ENCODE measurements around the gene FHOD3.

FHOD3 gene

DNA sequence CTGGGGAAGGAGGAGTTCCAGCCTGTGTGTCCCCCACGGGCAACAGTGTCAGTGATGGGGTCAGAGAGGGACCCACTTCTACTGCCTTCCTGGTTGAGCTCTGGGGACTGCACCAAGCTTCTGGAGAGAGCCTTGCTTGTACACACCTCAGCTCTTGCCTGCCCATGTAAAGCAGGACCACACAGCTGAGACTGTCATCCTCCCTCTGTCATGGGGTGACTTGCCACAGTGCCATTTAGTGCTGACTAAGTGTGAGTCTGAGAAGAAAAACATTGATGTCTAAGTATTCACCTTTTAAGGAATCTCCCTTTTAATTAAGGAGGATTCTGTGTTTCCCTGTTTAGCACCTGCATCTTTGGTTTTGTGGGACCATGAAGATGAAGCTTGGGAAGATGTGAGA lies 159.1 kb downstream of the FHOD3 start:
- ChIA-PET POLR2A (no interaction called here), CTCF (interaction anchor here (1.0 to 1.1 kb wide), 2 partner anchors 9 kb away, joined by 3 to 5 read pairs; no protein-coding TSS in a partner anchor)
- no peaks in the 10 kb centered on the region for H3K4me1 ChIP-seq (ENCODE audit: control insufficient read depth, insufficient read depth, low read length)
- H3K36me3 ChIP-seq (ENCODE audit: control insufficient read depth in 2 of 2, insufficient read depth in 1 of 2, low read length in 2 of 2), result no peaks in the 10 kb centered on the region
- no peak for TF ChIP-seq ZNF658 (tag by site-specific recombination; IDR thresholded peaks at IDR 0.05)
- no peak for TF ChIP-seq ZNF175 (tag by site-specific recombination; IDR thresholded peaks at IDR 0.05)
- TF ChIP-seq ZNF341 (tag by site-specific recombination; IDR thresholded peaks at IDR 0.05; ENCODE audit: low read depth), result no peak
- no peak for TF ChIP-seq ZNF169 (tag by site-specific recombination; IDR thresholded peaks at IDR 0.05)
- no peak for TF ChIP-seq ZNF146 (tag by site-specific recombination; IDR thresholded peaks at IDR 0.05)
- TF ChIP-seq ZNF645 (tag by site-specific recombination; IDR thresholded peaks at IDR 0.05), result no peak
- no peak for TF ChIP-seq ZSCAN23 (tag by site-specific recombination; IDR thresholded peaks at IDR 0.05)
- H3K27ac ChIP-seq (ENCODE audit: extremely low read depth, low read depth, low read length), result no peak overlapping the region
- no peak overlapping the region for H3K4me3 ChIP-seq (ENCODE audit: low read depth, low read length)
- no peaks in the 10 kb centered on the region for H3K9me3 ChIP-seq (ENCODE audit: control insufficient read depth, insufficient read depth, low read depth, low read length)

GRCh38 chr18:36457683-36458082 lies 160.2 kb downstream of the FHOD3 start:
- Histone ChIP-seq H3K36me3 (ENCODE audit: control insufficient read depth in 2 of 2, insufficient read depth in 1 of 2, low read length in 2 of 2) (no peaks in the 10 kb centered on the region), H3K27ac (ENCODE audit: extremely low read depth, low read depth, low read length) (no peak overlapping the region), H3K4me3 (ENCODE audit: low read depth, low read length) (no peak overlapping the region), H3K9me3 (ENCODE audit: control insufficient read depth, insufficient read depth, low read depth, low read length) (no peaks in the 10 kb centered on the region), H3K4me1 (ENCODE audit: control insufficient read depth, insufficient read depth, low read length) (no peaks in the 10 kb centered on the region)
- no peak for TF ChIP-seq ZNF133 (tag by site-specific recombination; IDR thresholded peaks at IDR 0.05)
- TF ChIP-seq ZNF239 (tag by site-specific recombination; IDR thresholded peaks at IDR 0.05), result no peak
- TF ChIP-seq ZNF707 (tag by site-specific recombination; IDR thresholded peaks at IDR 0.05), result no peak
- no peak for TF ChIP-seq TCF7L2 (IDR thresholded peaks at IDR 0.05; ENCODE audit: borderline replicate concordance, low read depth, low read length)
- TF ChIP-seq ZNF654 (tag by site-specific recombination; IDR thresholded peaks at IDR 0.05; ENCODE audit: low read depth), result no peak
- TF ChIP-seq, protein P1, sequence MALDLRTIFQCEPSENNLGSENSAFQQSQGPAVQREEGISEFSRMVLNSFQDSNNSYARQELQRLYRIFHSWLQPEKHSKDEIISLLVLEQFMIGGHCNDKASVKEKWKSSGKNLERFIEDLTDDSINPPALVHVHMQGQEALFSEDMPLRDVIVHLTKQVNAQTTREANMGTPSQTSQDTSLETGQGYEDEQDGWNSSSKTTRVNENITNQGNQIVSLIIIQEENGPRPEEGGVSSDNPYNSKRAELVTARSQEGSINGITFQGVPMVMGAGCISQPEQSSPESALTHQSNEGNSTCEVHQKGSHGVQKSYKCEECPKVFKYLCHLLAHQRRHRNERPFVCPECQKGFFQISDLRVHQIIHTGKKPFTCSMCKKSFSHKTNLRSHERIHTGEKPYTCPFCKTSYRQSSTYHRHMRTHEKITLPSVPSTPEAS (tag by site-specific recombination; IDR thresholded peaks at IDR 0.05), result no peak
- no peak for TF ChIP-seq ZNF561 (tag by site-specific recombination; IDR thresholded peaks at IDR 0.05; ENCODE audit: borderline replicate concordance)
- no peak for TF ChIP-seq ZNF16 (tag by site-specific recombination; IDR thresholded peaks at IDR 0.05; ENCODE audit: low read depth)
- no peak for TF ChIP-seq HOXC10 (CRISPR knock-in tag; IDR thresholded peaks at IDR 0.05)
- ChIA-PET POLR2A (no interaction called here), CTCF (interaction anchor here (0.6 to 1.1 kb wide), 2 partner anchors 10 to 1498 kb away, joined by 3 read pairs; no protein-coding TSS in a partner anchor)

DNA sequence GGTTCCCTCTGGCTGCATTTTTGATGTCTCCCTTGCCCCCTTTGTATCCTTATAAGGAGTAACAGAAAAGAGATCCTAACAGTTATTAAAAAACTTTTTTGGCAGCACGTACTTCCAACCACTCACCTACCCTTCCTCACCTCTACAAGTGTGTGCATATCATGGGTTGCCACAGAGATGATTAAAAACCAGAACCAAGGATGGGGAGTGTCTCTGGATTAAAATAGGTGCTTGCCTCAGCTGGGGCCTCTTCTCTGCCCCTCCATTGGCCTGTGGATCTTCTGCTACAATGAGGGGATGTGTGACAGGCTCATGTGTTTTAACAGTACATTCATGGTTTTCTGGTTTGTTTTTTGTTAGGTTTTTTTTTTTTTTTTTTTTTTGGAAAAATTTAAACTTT lies 160.8 kb downstream of the FHOD3 start:
- H3K36me3 ChIP-seq (ENCODE audit: control insufficient read depth in 2 of 2, insufficient read depth in 1 of 2, low read length in 2 of 2), result no peaks in the 10 kb centered on the region
- CTCF ChIA-PET, result no interaction called here
- TF ChIP-seq INSM2 (tag by site-specific recombination; IDR thresholded peaks at IDR 0.05) (no peak), ZNF133 (tag by site-specific recombination; IDR thresholded peaks at IDR 0.05) (no peak), ZFHX2 (tag by site-specific recombination; conservative IDR thresholded peaks at IDR 0.05) (no peak), ZNF777 (tag by site-specific recombination; IDR thresholded peaks at IDR 0.05; ENCODE audit: borderline replicate concordance) (no peak), ZNF596 (tag by site-specific recombination; IDR thresholded peaks at IDR 0.05) (no peak), SETDB1 (IDR thresholded peaks at IDR 0.05; ENCODE audit: insufficient read length, low read length) (no peak), HOXA7 (CRISPR knock-in tag; IDR thresholded peaks at IDR 0.05; ENCODE audit: borderline replicate concordance) (no peak), ZNF530 (tag by site-specific recombination; IDR thresholded peaks at IDR 0.05; ENCODE audit: low read depth) (no peak), MEIS1 (CRISPR knock-in tag; IDR thresholded peaks at IDR 0.05; ENCODE audit: borderline replicate concordance) (no peak), ZNF266 (tag by site-specific recombination; IDR thresholded peaks at IDR 0.05; ENCODE audit: low read depth) (no peak), ZNF571 (tag by site-specific recombination; IDR thresholded peaks at IDR 0.05) (no peak), SCRT1 (tag by site-specific recombination; IDR thresholded peaks at IDR 0.05; ENCODE audit: borderline replicate concordance) (no peak), KLF16 (tag by site-specific recombination; IDR thresholded peaks at IDR 0.05) (no peak), ZNF837 (tag by site-specific recombination; IDR thresholded peaks at IDR 0.05) (no peak), SP7 (tag by site-specific recombination; IDR thresholded peaks at IDR 0.05) (no peak), ZNF521 (tag by site-specific recombination; IDR thresholded peaks at IDR 0.05) (no peak)
- TF ChIP-seq, protein P2, sequence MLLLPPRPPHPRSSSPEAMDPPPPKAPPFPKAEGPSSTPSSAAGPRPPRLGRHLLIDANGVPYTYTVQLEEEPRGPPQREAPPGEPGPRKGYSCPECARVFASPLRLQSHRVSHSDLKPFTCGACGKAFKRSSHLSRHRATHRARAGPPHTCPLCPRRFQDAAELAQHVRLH (tag by site-specific recombination; IDR thresholded peaks at IDR 0.05), result no peak
- no peak overlapping the region for H3K4me3 ChIP-seq (ENCODE audit: low read depth, low read length)
- H3K27ac ChIP-seq (ENCODE audit: extremely low read depth, low read depth, low read length), result no peak overlapping the region
- no peaks in the 10 kb centered on the region for H3K4me1 ChIP-seq (ENCODE audit: control insufficient read depth, insufficient read depth, low read length)
- H3K9me3 ChIP-seq (ENCODE audit: control insufficient read depth, insufficient read depth, low read depth, low read length), result no peaks in the 10 kb centered on the region
- POLR2A ChIA-PET, result no interaction called here
